Activated naive CD8-positive, alpha-beta T cell treated with anti-CD3 and anti-CD28 coated beads for 36 hours (primary cell): ENCODE measurements around the gene GLS2. TPM values are rescaled to one million over a fixed set of nuclear protein-coding genes. Genes with fewer than 3 reads are reported as not detected.
"Not testable (repeated sequence)": the region's sequence is repeated elsewhere in the genome, so short reads cannot be mapped to it uniquely, and the experiment has no call there.

Source experiments
- DNase-seq: peaks from one replicate; pipeline ENCODE4 v3.0.0; 2021
- H3K27ac Mint-ChIP-seq: one replicate; pipeline ENCODE4 v1.8.0; 2022; ENCODE audit warnings: mild to moderate bottlenecking, moderate library complexity, mixed read lengths
- H3K27me3 Mint-ChIP-seq: one replicate; pipeline ENCODE4 v1.8.0; 2022; ENCODE audit warnings: mild to moderate bottlenecking, mixed read lengths
- H3K36me3 Mint-ChIP-seq: one replicate; pipeline ENCODE4 v1.8.0; 2021; ENCODE audit warnings: mild to moderate bottlenecking, mixed read lengths
- H3K4me1 Mint-ChIP-seq: one replicate; pipeline ENCODE4 v1.8.0; 2021; ENCODE audit warnings: mixed read lengths
- H3K4me3 Mint-ChIP-seq: one replicate; pipeline ENCODE4 v1.8.0; 2022; ENCODE audit warnings: mild to moderate bottlenecking, moderate library complexity, mixed read lengths
- H3K9me3 Mint-ChIP-seq: one replicate; pipeline ENCODE4 v1.8.0; 2022; ENCODE audit warnings: mixed read lengths
- total RNA-seq, 2 experiments: library from RNA; stranded (reverse); gene quantifications; one replicate each; pipeline ENCODE4 v1.2.3, GENCODE V29; 2021

The GLS2 gene
- total RNA-seq, 2 experiments from 2014 or later, result 4.7 to 5.4 TPM

DNA sequence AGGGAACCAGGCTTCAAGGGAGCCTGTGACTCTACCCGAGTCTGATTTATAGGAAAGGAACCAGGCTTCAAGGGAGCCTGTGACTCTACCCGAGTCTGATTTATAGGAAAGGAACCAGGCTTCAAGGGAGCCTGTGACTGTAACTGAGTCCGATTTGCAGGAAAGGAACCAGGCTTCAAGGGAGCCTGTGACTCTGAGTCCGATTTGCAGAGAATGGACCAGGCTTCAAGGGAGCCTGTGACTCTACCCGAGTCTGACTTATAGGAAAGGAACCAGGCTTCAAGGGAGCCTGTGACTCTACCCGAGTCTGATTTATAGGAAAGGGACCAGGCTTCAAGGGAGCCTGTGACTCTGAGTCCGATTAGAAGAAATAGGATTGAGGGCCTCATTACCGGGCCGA is 11.5 kb upstream of the GLS2 start:
- DNase-seq, H3K36me3 Mint-ChIP-seq, H3K27me3 Mint-ChIP-seq, H3K4me1 Mint-ChIP-seq, H3K9me3 Mint-ChIP-seq, H3K4me3 Mint-ChIP-seq, H3K27ac Mint-ChIP-seq: not testable (repeated sequence)

DNA sequence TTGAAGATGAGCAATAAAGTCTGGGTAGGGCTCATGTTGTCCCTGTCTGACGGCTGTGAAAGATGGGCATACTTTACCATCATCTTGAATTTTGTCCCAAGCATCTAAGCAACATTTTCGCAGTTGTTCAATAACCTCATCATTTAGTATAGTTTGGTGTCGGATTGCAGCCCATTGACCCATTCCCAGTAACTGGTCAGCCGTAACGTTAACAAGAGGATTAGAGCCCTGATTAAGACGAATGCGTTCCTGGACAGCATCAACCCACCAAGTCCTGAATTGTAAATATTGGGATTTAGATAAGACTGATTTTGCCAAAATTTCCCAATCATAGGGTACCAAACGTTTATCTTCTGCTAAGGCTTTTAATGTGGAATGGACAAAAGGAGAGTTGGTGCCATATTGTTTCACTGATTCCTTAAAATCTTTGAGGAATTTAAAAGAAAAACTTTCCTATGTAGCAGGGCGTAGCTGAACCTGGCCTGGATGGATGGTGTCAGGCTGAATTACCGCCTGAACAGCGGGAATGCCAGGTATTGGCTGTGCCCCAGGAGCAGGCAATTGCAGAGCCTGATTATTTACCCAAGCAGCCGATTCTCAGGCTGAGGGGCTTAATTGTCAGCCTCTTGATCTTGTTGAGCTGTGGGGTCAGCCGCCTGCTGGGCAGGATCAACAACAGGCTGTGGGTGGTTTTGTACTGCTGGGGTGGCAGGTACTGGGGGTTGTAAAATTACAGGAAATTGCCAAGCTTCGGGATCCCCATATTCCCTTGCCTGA is 10.4 kb upstream of the GLS2 start:
- not testable (repeated sequence) for H3K9me3 Mint-ChIP-seq, DNase-seq, H3K27ac Mint-ChIP-seq, H3K4me1 Mint-ChIP-seq, H3K27me3 Mint-ChIP-seq, H3K36me3 Mint-ChIP-seq, H3K4me3 Mint-ChIP-seq

DNA sequence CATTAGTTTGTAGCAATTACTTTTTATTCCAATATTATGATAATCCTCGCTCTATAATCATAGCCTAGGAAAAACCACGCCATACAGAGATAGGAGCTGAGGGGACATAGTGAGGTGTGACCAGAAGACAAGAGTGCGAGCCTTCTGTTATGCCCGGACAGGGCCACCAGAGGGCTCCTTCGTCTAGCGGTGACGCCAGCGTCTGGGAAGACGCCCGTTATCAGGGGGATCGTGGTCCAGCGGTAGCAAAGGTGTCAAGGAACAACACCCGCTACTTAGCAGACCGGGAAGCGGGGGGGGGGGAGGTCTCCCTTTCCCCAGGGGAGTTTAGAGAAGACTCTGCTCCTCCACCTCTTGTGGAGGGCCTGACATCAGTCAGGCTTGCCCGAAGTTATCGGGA is 8.7 kb upstream of the GLS2 start:
- DNase-seq, result peak; percentile 19
- H3K4me1 Mint-ChIP-seq, H3K4me3 Mint-ChIP-seq, H3K27ac Mint-ChIP-seq, H3K36me3 Mint-ChIP-seq, H3K9me3 Mint-ChIP-seq: not testable (repeated sequence)
- H3K27me3 Mint-ChIP-seq, result peaks cover 11% of the 10 kb centered on the region

DNA sequence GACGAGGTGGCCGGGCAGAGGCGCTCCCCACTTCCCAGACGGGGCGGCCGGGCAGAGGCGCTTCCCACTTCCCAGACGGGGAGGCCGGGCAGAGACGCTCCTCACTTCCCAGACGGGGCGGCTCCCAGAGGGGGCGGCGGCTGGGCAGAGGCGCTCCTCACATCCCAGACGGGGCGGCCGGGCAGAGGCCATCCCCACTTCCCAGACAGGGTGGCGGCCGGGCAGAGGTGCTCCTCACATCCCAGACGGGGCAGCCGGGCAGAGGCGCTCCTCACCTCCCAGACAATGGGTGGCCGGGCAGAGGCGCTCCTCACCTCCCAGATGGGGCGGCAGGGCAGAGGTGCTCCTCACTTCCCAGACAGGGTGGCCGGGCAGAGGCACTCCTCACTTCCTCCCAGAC is 6.5 kb upstream of the GLS2 start:
- not testable (repeated sequence) for H3K27ac Mint-ChIP-seq, DNase-seq, H3K4me1 Mint-ChIP-seq, H3K9me3 Mint-ChIP-seq, H3K36me3 Mint-ChIP-seq, H3K4me3 Mint-ChIP-seq
- peaks cover 31% of the 10 kb centered on the region for H3K27me3 Mint-ChIP-seq

DNA sequence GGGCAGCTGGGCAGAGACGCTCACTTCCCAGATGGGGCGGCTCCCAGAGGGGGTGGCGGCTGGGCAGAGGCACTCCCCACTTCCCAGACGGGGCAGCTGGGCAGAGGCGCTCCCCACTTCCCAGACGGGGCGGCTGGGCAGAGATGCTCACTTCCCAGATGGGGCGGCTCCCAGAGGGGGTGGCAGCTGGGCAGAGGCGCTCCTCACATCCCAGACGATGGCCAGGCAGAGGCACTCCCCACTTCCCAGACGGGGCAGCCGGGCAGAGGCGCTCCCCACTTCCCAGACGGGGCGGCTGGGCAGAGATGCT is 6.1 kb upstream of the GLS2 start:
- H3K27me3 Mint-ChIP-seq, result peaks cover 35% of the 10 kb centered on the region
- H3K4me3 Mint-ChIP-seq, H3K9me3 Mint-ChIP-seq: not testable (repeated sequence)

DNA sequence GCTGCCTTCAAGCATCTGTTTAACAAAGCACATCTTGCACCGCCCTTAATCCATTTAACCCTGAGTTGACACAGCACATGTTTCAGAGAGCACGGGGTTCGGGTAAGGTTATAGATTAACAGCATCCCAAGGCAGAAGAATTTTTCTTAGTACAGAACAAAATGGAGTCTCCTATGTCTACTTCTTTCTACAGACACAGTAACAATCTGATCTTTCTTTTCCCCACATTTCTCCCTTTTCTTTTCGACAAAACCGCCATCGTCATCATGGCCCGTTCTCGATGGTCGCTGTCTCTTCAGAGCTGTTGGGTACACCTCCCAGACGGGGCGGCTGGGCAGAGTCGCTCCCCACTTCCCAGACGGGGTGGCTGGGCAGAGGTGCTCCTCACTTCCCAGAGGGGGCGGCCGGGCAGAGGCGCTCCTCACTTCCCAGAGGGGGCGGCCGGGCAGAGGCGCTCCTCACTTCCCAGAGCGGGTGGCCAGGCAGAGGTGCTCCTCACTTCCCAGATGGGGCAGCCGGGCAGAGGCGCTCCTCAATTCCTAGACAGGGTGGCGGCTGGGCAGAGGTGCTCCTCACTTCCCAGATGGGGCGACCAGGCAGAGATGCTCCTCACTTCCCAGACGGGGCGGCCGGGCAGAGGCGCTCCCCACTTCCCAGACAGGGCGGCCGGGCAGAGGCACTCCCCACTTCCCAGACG is 5.6 kb upstream of the GLS2 start:
- not testable (repeated sequence) for H3K9me3 Mint-ChIP-seq, H3K4me3 Mint-ChIP-seq, H3K27ac Mint-ChIP-seq, DNase-seq, H3K36me3 Mint-ChIP-seq, H3K4me1 Mint-ChIP-seq
- H3K27me3 Mint-ChIP-seq, result peaks cover 40% of the 10 kb centered on the region

More for the DNA sequence above, 6.1 kb upstream of the GLS2 start:
- H3K27ac Mint-ChIP-seq, H3K36me3 Mint-ChIP-seq, DNase-seq, H3K4me1 Mint-ChIP-seq: not testable (repeated sequence)

DNA sequence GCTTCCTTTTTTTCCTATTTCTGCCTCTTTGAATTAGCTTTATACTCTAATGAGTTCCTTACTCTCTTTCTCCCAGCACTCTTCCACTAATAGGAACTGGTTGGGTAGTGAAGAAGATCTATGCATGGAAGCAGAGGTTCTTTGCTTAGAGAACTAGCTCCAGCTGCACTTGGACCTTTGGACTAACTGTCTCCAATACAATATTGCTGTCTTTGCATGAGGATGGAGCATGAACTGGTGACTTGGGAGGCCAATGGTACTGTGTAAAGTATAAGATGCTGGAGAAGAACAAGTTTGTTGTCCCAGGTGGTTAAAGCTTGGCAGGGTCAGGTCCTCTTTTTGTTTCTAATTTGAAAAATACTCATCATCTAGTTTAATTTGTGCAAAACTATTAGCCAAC is 2.4 kb upstream of the GLS2 start:
- Mint-ChIP-seq H3K36me3 (peaks cover 6% of the 10 kb centered on the region), H3K4me1 (peaks cover 11% of the 10 kb centered on the region), H3K27me3 (peaks cover 47% of the 10 kb centered on the region), H3K4me3 (no peak overlapping the region), H3K9me3 (peaks cover 4% of the 10 kb centered on the region), H3K27ac (no peak overlapping the region)
- DNase-seq, result no peak

DNA sequence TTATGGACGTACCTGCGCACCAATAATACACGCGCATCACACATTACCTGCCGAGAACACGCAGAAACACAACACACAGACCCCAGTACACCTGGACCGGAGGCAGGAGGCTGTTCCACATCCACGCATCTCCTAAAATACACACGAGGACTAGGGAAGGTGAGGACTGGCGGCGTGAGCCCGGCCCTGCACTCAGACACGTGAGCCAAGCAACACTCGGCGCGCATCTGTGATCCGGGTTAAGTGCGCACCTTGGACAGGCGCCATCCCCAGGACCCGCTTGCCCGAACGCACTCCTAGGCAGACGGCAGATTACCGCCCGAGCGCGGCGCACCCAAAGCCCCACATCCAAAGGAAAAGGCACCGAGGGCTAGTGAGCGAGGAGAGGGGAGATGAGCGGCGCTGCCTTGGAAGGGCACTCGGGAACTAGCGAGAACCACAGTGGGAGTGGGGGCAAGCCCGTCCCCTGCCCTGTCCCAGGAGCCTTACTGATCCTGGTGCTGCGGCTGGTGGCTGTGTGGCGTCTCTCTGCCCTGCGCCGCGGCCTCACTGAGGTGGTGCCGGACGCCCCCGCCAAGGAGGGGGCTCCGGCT is 417 bp downstream of the GLS2 start:
- Mint-ChIP-seq H3K9me3 (peaks cover 4% of the 10 kb centered on the region), H3K27me3 (peaks cover 44% of the 10 kb centered on the region), H3K4me1 (peaks cover 11% of the 10 kb centered on the region), H3K36me3 (peaks cover 6% of the 10 kb centered on the region), H3K27ac (peak overlapping the region; percentile 30), H3K4me3 (peak overlapping the region; percentile 84)
- DNase-seq, result peak; percentile 32

DNA sequence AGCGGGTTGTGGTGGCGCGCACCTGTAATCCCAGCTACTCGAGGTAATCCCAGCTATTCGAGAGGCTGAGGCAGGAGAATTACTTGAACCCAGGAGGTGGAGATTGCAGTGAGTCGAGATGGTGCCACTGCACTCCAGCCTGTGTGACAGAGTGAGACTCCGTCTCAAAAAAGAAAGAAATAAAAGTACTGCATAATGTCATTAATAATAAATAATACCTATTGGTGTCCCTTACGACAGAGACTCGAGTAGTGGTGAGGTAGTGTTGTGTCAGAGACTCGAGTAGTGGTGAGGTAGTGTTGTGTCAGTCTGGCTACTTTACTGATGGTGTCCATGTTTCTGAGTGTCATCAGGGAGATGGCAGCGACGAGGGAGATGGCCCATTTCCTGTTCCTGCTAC is 1.3 kb downstream of the GLS2 start:
- Mint-ChIP-seq H3K4me1 (peaks cover 11% of the 10 kb centered on the region), H3K36me3 (peaks cover 6% of the 10 kb centered on the region), H3K4me3 (no peak overlapping the region), H3K9me3 (peaks cover 4% of the 10 kb centered on the region), H3K27me3 (peaks cover 41% of the 10 kb centered on the region), H3K27ac (no peak overlapping the region)
- no peak for DNase-seq

DNA sequence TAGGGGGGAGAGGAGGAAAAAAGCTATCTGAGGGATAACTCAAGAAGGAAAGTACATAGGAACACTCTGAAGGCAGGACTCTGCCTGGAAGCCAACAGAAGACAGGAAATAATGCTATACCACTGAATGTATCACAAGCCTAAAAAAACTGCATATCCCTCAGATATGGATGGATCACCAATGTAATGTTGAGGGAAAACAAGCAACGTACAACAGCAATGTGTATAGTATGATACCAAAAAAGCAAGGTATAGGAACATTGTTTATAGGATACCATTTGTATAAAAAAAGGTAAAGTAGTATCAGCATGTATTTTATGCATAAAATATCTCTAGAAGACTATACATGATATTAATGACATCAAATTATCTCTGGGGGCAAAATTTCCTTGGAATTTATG is 3.4 kb downstream of the GLS2 start:
- no peak overlapping the region for H3K27ac Mint-ChIP-seq
- H3K4me1 Mint-ChIP-seq, result peaks cover 21% of the 10 kb centered on the region

DNA sequence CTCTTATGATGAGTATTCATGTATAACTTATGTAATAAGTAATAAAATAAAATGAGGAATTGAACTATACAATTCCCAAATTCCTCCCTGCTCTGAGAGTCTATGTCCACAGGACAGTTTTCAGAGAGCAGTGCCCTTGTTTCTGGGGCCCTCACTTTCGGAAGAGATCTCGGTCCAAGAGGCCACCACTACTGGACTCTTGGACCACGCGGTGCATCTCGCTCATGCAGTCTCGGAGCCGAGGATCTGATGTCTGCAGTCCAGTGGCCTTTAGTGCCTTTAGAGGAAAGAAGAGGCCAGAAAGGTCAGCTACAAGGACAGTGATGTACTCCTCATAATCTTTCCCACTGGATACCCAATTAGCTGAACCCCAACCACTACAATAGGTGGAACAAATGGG is 8.3 kb downstream of the GLS2 start:
- Mint-ChIP-seq H3K27me3 (no peaks in the 10 kb centered on the region), H3K27ac (no peak overlapping the region), H3K4me3 (no peak overlapping the region), H3K36me3 (peaks cover 2% of the 10 kb centered on the region), H3K4me1 (peaks cover 15% of the 10 kb centered on the region), H3K9me3 (no peaks in the 10 kb centered on the region)
- no peak for DNase-seq

More for the DNA sequence above, 3.4 kb downstream of the GLS2 start:
- Mint-ChIP-seq H3K9me3 (peaks cover 4% of the 10 kb centered on the region), H3K4me3 (no peak overlapping the region), H3K27me3 (peaks cover 22% of the 10 kb centered on the region), H3K36me3 (peaks cover 8% of the 10 kb centered on the region)
- DNase-seq, result no peak

DNA sequence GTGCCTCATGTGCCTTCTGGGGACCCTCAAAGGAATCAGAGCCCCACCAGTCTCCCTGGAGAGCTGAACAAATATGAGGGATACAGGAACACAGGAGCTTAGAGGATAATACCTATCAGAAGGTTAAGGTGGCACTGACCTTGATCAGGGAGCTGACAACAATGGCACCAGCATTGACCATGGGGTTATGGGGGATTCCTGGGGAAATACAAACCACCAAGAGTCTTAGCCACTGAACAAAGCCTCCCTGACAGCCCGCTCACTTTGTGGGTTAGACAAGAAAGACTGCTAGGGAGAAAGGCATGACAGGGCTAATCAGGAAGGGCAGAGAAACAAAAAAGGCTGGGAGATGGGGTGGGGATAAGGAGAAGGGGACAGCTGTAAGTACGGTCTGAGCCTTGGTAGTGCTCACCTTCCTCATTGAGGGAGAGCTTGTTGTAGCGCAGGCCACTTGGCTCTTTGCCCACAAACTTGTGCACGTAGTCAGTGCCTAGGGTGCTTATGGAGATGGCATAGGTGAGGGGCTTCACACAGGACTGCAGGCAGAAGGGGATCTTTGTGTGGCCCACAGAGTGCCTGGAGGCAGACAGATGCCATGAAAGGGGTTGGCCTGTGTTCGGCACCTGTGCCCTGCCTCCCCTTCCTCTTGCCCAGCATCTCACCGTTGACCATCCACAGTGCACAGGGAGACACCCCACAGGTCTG is 10.3 kb downstream of the GLS2 start:
- no peak overlapping the region for H3K4me3 Mint-ChIP-seq
- peaks cover 17% of the 10 kb centered on the region for H3K4me1 Mint-ChIP-seq
- no peaks in the 10 kb centered on the region for H3K9me3 Mint-ChIP-seq
- no peaks in the 10 kb centered on the region for H3K27me3 Mint-ChIP-seq
- peaks cover 9% of the 10 kb centered on the region for H3K36me3 Mint-ChIP-seq
- DNase-seq, result no peak
- H3K27ac Mint-ChIP-seq, result no peak overlapping the region

DNA sequence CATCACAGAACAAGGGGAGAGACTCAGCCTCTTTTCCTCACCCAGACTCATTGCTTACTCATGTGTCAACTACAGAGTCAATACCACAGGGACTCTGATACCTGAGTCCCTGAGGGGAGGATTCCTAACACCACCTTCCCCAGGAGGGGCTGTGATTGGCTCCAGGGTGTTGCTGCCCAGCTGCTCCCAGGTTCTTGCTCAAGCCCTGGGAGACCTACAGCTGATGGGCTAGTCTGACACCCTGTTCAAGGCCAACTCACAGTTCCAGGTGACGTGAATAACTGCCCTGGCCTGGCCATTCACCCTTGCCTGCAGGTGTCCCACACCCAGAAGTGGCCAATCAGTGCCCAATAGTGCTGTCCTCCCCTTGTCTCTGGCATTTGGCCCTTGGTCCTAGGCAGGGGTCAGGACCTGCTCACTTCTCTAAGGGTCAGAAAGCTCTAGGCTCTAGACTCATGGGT is 11.0 kb downstream of the GLS2 start:
- Mint-ChIP-seq H3K27ac (no peak overlapping the region), H3K36me3 (peaks cover 9% of the 10 kb centered on the region)

DNA sequence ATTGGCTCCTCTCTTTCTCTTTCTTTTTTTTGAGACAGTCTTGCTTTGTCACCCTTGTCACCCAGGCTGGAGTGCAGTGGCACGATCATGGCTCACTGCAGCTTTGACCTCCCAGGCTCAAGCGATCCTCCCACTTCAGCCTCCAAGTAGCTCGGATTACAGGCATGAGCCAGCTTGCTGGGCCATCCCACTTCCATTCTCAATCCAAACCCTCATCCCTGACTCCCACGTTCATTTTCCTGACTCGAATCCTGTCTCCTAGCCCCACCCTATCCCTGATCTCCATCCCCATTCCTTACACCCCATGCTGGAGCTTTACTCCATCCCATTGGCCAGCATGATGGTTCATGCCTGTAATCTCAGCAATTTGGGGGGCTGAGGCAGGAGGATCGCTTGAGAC is 11.8 kb downstream of the GLS2 start:
- Mint-ChIP-seq H3K4me1 (peaks cover 29% of the 10 kb centered on the region), H3K36me3 (peaks cover 13% of the 10 kb centered on the region), H3K9me3 (no peaks in the 10 kb centered on the region), H3K27me3 (no peaks in the 10 kb centered on the region), H3K27ac (no peak overlapping the region), H3K4me3 (no peak overlapping the region)
- no peak for DNase-seq

More for the DNA sequence above, 11.0 kb downstream of the GLS2 start:
- no peak for DNase-seq
- Mint-ChIP-seq H3K9me3 (no peaks in the 10 kb centered on the region), H3K4me1 (peaks cover 20% of the 10 kb centered on the region), H3K4me3 (no peak overlapping the region), H3K27me3 (no peaks in the 10 kb centered on the region)

DNA sequence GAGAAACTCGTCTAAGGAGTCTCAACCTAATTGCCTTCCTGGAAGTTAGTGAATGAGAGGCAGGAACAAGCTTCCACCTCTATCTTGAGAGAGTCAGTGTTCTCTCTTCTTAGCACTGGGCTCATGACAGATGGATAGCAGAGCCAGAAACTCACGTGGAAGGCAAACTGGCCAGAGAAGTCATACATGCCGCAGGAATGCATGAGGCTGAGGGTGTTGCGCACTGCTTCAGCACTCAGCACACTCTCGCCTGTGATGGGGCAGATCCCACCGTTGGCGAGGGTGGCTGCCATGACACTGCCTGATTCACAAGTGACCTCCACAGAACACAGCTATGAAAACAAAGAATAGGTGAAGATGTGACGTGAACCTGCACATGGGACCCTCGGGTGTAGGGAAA is 13.6 kb downstream of the GLS2 start:
- Mint-ChIP-seq H3K9me3 (no peaks in the 10 kb centered on the region), H3K27me3 (no peaks in the 10 kb centered on the region), H3K36me3 (peaks cover 21% of the 10 kb centered on the region), H3K4me1 (peaks cover 30% of the 10 kb centered on the region), H3K27ac (no peak overlapping the region), H3K4me3 (no peak overlapping the region)
- no peak for DNase-seq
